GM12872 (cell line): ENCODE measurements around the gene FNIP1.

Source experiments
- TF ChIP-seq, protein P1 (sequence below): IDR thresholded peaks from 3 replicates; pipeline ENCODE4 v1.5.1; 2011; ENCODE audit warnings: low read depth, mild to moderate bottlenecking, low read length, moderate library complexity; ENCODE audit not compliant: insufficient read depth

FNIP1 gene

DNA sequence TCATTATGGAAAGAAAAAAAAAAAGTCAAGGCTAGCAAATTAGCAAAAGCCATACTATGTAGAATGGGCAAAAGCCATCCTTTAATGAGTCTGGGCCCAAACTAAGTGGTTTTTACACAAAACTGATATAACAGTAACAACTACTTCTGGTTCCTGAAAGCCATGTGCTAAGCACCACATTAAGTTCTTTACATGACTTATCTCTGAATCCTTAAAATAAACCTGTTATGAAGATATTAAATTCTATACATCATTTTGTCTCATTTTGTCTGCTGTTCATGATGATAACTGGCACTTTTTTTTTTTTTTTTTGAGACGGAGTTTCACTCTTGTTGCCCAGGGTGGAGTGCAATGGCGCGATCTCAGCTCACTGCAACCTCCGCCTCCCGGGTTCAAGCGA is 5.0 kb downstream of the FNIP1 start:
- TF ChIP-seq, protein P1, sequence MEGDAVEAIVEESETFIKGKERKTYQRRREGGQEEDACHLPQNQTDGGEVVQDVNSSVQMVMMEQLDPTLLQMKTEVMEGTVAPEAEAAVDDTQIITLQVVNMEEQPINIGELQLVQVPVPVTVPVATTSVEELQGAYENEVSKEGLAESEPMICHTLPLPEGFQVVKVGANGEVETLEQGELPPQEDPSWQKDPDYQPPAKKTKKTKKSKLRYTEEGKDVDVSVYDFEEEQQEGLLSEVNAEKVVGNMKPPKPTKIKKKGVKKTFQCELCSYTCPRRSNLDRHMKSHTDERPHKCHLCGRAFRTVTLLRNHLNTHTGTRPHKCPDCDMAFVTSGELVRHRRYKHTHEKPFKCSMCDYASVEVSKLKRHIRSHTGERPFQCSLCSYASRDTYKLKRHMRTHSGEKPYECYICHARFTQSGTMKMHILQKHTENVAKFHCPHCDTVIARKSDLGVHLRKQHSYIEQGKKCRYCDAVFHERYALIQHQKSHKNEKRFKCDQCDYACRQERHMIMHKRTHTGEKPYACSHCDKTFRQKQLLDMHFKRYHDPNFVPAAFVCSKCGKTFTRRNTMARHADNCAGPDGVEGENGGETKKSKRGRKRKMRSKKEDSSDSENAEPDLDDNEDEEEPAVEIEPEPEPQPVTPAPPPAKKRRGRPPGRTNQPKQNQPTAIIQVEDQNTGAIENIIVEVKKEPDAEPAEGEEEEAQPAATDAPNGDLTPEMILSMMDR = no peak

DNA sequence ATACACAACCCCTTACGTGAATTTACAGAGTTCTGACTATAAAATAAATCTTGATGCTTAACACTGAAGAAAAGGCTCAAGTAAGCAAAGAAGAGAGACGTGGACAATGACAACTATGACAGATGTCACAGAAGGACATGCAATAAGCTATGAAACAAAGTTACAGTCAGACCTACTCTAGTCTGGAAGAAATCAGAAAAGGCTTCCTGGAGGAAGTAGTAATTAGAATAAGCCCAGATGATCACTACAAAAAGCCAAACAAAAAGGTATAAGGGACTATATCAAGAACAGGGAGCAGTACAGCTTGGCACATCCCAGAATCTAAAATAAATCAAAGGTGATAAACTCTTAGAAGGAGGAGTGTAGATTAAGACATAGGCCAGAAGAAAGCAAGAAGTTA is 6.3 kb downstream of the FNIP1 start:
- TF ChIP-seq, protein P1 = no peak

GRCh38 chr5:131789765-131790164 is 7.1 kb downstream of the FNIP1 start:
- TF ChIP-seq, protein P1 = no peak

DNA sequence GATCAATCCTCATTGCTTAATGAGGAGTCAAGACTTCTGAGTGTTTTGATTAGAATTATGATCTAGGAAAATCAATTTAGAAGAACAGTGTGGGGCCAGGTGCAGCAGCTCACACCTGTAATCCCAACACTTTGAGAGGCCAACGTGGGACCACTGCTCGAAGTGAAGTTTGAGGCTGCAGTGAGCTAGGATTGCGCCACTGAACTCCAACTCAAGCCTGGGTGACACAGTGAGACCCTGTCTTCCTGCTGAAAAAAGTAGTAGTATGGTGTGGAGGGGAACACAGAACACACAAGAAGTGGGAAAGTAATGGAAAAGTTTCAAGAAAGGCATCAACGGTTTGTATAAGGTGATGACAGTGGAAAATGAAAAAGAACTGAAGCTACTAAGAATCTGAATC is 9.1 kb downstream of the FNIP1 start:
- TF ChIP-seq, protein P1 = no peak

DNA sequence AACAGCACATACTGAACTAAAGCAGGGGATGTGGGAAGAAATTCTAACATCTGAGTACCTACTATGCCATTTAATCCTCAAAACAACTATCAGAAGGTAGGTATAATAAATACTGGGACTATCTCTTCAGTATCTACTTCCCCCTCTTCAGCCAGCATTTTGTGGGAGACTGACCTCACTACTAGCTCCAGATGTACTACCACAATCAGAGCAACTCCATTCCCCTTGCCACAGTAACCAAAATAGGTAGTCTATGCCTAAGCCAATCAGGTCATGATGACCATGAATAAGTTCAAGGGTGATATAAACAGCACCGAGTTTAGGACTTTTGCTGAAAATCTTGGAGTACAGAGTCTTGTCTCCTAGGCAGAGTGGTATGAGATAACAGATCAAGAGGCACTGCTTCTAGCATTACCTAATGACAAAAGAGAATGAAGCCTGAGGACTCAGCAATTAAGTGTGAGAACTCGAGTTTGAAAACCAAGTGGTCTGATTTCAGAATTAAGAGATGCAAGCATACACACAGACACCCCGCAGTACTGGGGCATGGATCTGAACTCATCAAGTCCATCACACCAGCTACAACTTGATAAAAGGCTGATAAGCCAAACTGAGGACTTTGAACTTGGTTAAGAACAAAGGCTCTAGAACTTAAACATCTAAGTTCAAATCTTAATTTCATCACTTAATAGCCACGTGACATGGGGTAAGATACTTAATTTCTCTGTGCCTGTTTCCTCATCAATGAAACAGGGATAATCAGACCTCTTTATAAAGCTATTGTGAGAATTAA is 9.7 kb downstream of the FNIP1 start:
- TF ChIP-seq, protein P1 = no peak

DNA sequence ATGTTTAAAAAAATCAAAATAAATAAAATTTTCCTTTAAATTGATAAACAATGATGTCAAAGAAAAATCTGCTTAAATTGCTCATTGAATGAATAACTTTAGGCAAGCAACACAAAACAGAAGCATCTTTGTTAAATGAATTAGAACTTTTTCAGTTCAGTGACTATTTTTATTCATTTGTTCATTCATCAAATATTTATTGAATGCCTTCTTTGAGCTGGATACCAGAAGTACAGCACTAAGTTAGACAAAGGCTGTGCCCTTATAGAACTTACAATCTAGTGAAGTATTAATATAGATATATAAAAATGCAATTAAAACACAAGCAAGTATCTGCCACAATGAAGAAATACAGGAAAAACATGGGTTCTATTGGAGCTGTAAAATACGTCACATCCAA is 10.8 kb downstream of the FNIP1 start:
- TF ChIP-seq, protein P1 = no peak

- TF ChIP-seq, protein P1 = no peak
Measured at GRCh38 chr5:131783874-131784273, 12.9 kb downstream of the FNIP1 start.
